ENCODE data around the gene AATK.
"Not testable (repeated sequence)": the region's sequence is repeated elsewhere in the genome, so short reads cannot be mapped to it uniquely, and the experiment has no call there.

Gene AATK

DNA sequence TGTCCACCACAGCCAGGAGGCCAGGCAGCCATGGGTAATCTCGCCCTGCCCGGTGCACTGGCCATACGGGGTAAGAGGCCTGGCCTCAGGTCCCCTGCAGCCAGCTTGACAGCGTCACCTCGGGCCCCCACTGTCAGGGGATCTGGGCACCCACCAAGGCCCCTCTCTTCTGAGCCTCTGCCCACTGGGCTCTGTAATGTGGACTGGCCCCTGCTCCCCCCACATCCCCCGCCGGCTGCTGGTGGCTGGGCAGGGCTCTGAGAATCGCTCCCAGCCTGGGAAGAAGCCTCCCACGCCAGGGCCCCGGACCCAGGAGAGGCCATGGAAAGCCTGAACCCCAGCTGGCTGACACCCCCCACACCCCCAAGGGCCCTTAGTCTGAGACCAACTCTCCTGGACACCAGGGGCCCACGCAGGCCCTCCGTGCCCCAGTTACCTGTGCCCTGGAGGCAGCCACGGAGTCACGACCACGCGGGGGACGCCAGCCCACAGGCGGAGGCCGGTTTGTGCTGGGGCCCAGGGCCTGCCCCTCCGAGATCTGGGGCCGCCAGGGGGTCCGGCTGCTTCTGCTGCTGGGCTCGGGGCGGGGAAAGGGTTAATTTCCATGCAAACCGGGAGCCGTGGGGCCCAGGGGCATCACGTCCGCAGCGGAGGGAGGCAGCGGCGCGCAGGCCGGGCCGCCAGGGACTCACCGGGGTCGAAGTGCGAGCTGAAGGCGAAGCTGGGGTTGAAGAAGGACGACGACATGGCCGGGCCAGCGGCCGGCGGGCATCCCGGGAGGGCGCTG lies 582 bp downstream of the AATK start, which contains the start of gene PVALEF:
TSS of gene PVALEF (plus strand) at position 262 of the 787 bp plus-strand sequence. CDS start 15,720 bp downstream, outside the sequence.
- peak in 7 of 10 donors; percentile 52 to 94 (median 57) for DNase-seq
- intact Hi-C loops (cut with DNase I) = no loop called here

- peak in 6 of 10 donors; percentile 61 to 95 (median 67) for DNase-seq
- intact Hi-C loops (cut with DNase I) = no loop called here
These were observed 1.4 kb downstream of the AATK start for GRCh38 chr17:81164371-81165245.

GRCh38 chr17:81163703-81164370 lies 2.2 kb downstream of the AATK start:
- intact Hi-C loops (cut with DNase I) = no loop called here

GRCh38 chr17:81163051-81163695 lies 2.8 kb downstream of the AATK start:
- intact Hi-C loops (cut with DNase I) = no loop called here
- peak in 1 of 10 donors; percentile 52 for DNase-seq

More at GRCh38 chr17:81163703-81164370, 2.2 kb downstream of the AATK start:
- peak in 1 of 10 donors; percentile 87 for DNase-seq

- intact Hi-C loops (cut with DNase I) = no loop called here
- peak in 1 of 10 donors; percentile 66 for DNase-seq
These were observed 3.5 kb downstream of the AATK start for GRCh38 chr17:81162491-81162890.

DNA sequence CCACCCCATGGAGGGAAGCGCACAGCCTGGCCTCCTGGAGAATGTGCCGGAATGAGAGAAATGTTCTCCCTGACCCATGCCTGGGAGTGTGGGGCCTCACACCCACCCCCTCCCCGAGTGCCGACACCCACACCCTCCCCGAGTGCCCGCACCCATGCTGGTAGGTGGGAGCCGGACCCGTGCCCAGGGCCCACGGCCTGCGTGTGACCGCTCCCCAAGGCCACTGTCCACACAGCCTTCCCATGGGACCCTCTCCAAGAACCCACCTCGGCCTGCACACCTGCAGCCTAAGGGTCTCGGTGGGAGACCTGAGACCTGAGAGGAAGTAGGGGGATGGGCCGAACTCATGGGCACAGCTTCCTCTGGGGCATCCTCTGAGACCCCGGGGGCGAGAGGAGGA lies 4.0 kb downstream of the AATK start:
- DNase-seq = peak in 1 of 10 donors; percentile 51
- intact Hi-C loops (cut with DNase I) = no loop called here

- peak in 1 of 10 donors; percentile 72 for DNase-seq
- intact Hi-C loops (cut with DNase I) = no loop called here
These were observed 4.5 kb downstream of the AATK start for GRCh38 chr17:81161536-81161935.

GRCh38 chr17:81160747-81161453 lies 5.1 kb downstream of the AATK start:
- intact Hi-C loops (cut with DNase I) = no loop called here
- DNase-seq = peak in 1 of 10 donors; percentile 88

- intact Hi-C loops (cut with DNase I) = no loop called here
- DNase-seq = peak in 2 of 10 donors; percentile 51 to 87
These were observed 5.7 kb downstream of the AATK start for GRCh38 chr17:81160306-81160705.

- DNase-seq = peak in 1 of 10 donors; percentile 74
- intact Hi-C loops (cut with DNase I) = no loop called here
These were observed 6.3 kb downstream of the AATK start for GRCh38 chr17:81159611-81160265.

GRCh38 chr17:81158688-81159590 lies 7.1 kb downstream of the AATK start:
- intact Hi-C loops (cut with DNase I) = no loop called here
- DNase-seq = peak in 1 of 10 donors; percentile 77

GRCh38 chr17:81157848-81158687 lies 8.0 kb downstream of the AATK start:
- intact Hi-C loops (cut with DNase I) = no loop called here
- peak in 1 of 10 donors; percentile 84 for DNase-seq

- DNase-seq = peak in 1 of 10 donors; percentile 83
- intact Hi-C loops (cut with DNase I) = no loop called here
These were observed 8.9 kb downstream of the AATK start for GRCh38 chr17:81156866-81157805.

GRCh38 chr17:81154961-81155360 lies 11.1 kb downstream of the AATK start:
- DNase-seq = peak in 1 of 10 donors; percentile 80

GRCh38 chr17:81154016-81154415 lies 12.0 kb downstream of the AATK start:
- intact Hi-C loops (cut with DNase I) = not testable (repeated sequence)
- peak in 1 of 10 donors; percentile 83 for DNase-seq

More at GRCh38 chr17:81154961-81155360, 11.1 kb downstream of the AATK start:
- intact Hi-C loops (cut with DNase I) = no loop called here

GRCh38 chr17:81153340-81153803 lies 12.6 kb downstream of the AATK start:
- intact Hi-C loops (cut with DNase I) = no loop called here
- DNase-seq = peak in 8 of 10 donors; percentile 48 to 96 (median 73)
